Gastrocnemius medialis (tissue), 4 donors: Measurements from ENCODE around the gene PGAP6.

Experiments used
- POLR2A ChIP-seq, 2 donors: fragments of 450-650 bp; IDR thresholded peaks; one replicate each; pipeline ENCODE4 v1.6.1; 2017; ENCODE audit warnings: antibody characterized with exemption in 2 of 2, mild to moderate bottlenecking in 2 of 2, moderate library complexity in 2 of 2
- TF ChIP-seq, protein P1 (sequence below), 5 experiments: fragments of 450-650 bp in 3 of 5; fragments of 200-600 bp in 2 of 5; sonication (generic) in 2 of 5; IDR thresholded peaks in 4 of 5; conservative IDR thresholded peaks in 1 of 5; 1 replicate in 4 of 5; 2 replicates in 1 of 5; pipeline ENCODE4 v1.5.1; 2016 to 2019; ENCODE audit warnings: antibody characterized with exemption in 5 of 5, mild to moderate bottlenecking in 3 of 5, moderate library complexity in 3 of 5

DNA sequence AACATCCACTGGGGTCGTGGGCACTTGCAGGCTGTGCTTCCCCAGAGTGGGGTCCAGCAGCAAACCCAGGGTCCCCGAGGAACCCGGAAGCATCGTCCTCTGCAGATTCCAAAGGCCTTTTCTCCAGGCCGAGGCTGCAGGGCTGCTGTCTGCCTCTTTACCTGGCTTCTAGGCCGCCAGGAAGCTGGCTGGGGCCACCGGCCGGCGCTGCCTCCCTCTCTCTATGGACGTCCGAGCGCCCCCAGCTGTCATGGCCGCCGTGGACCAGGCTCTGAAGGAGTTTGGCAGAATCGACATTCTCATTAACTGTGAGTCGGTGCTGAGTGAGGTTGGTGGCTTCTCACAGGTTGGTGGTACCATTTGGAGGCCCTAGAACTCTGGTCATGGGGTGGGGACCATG is 25.5 kb upstream of the PGAP6 start:
- TF ChIP-seq, protein P1, sequence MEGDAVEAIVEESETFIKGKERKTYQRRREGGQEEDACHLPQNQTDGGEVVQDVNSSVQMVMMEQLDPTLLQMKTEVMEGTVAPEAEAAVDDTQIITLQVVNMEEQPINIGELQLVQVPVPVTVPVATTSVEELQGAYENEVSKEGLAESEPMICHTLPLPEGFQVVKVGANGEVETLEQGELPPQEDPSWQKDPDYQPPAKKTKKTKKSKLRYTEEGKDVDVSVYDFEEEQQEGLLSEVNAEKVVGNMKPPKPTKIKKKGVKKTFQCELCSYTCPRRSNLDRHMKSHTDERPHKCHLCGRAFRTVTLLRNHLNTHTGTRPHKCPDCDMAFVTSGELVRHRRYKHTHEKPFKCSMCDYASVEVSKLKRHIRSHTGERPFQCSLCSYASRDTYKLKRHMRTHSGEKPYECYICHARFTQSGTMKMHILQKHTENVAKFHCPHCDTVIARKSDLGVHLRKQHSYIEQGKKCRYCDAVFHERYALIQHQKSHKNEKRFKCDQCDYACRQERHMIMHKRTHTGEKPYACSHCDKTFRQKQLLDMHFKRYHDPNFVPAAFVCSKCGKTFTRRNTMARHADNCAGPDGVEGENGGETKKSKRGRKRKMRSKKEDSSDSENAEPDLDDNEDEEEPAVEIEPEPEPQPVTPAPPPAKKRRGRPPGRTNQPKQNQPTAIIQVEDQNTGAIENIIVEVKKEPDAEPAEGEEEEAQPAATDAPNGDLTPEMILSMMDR (IDR thresholded peaks at IDR 0.05 in 4 of 5, conservative IDR thresholded peaks at IDR 0.05 in 1 of 5): no peak
- no peak for TF ChIP-seq POLR2A (IDR thresholded peaks at IDR 0.05)
